Mucosa of rectum (tissue), 2 donors: Measurements from ENCODE around the gene PRPH.
A peak's percentile ranks its signal among the peaks of the same experiment; 100 is the strongest.

ENCODE experiments used
- H3K27ac ChIP-seq, 2 donors: one replicate each; pipeline ENCODE4 v1.7.0; 2013; ENCODE audit warnings: inconsistent platforms in 2 of 2, low read depth in 2 of 2, low read length in 2 of 2
- H3K27me3 ChIP-seq, 2 donors: one replicate each; pipeline ENCODE4 v1.7.0; 2013; ENCODE audit warnings: low read length in 2 of 2; ENCODE audit not compliant: control insufficient read depth in 2 of 2, insufficient read depth in 2 of 2
- H3K36me3 ChIP-seq, 2 donors: one replicate each; pipeline ENCODE4 v1.7.0; 2013; ENCODE audit warnings: low read length in 2 of 2; ENCODE audit not compliant: control insufficient read depth in 2 of 2, insufficient read depth in 2 of 2
- H3K4me1 ChIP-seq, 2 donors: one replicate each; pipeline ENCODE4 v1.7.0; 2013; ENCODE audit warnings: low read length in 2 of 2, mild to moderate bottlenecking in 1 of 2; ENCODE audit not compliant: control insufficient read depth in 2 of 2, insufficient read depth in 2 of 2
- H3K4me3 ChIP-seq, 2 donors: one replicate each; pipeline ENCODE4 v1.7.0; 2013; ENCODE audit warnings: low read length in 2 of 2
- H3K9ac ChIP-seq, 2 donors: one replicate each; pipeline ENCODE4 v1.7.0; 2013; ENCODE audit warnings: low read length in 2 of 2, low read depth in 1 of 2, mild to moderate bottlenecking in 1 of 2
- H3K9me3 ChIP-seq, 2 donors: one replicate each; pipeline ENCODE4 v1.7.0; 2013; ENCODE audit warnings: low read length in 2 of 2; ENCODE audit not compliant: control insufficient read depth in 2 of 2
- donor health status: healthy.
- donor health status: Normal muscosa, but diverticular disease.

PRPH gene

DNA sequence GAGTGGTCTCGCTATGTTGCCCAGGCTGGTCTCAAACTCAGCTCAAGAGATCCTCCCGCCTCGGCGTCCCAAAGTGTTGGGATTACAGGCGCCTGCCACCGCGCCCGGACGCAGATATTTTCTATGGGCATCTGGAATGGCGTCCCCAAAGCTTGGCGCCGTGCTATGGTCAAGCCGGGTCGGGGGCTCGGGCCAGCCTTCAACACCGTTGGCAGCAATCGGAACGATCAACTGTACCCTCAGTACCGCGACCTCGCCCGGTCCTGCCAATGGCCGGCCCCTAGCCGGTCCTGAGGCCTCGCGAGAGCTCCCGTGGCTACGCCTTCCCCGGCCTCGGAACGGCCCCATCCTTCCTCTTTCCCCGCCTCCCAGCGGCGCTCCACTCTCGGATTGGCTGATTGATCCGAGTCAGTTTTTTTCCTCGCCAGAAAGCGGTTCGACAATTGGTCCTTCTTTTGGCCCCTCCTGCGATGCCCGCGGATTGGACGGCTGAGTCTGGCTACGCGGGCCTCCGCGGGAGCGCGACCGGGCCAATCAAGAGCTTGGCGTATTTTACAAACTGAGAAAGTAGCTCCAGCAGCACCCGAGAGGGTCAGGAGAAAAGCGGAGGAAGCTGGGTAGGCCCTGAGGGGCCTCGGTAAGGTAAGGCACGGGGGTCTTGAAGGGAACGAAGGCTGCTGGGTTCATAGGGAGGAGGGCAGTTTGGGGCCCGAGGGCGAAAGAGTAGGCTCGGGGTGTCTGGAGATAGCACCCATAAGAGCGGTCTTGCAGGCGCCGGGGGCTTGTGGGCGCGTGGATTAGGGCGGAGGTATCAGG lies 28.0 kb downstream of the PRPH start, which contains the start of gene TROAP:
TROAP (plus strand) TSS at position 548 of the 816 bp plus-strand sequence. CDS start 354 bp downstream, outside the sequence.
- Histone ChIP-seq H3K4me3 (peak within 1 kb of the TSS; percentile 79 to 87), H3K9me3 (no peaks in the 10 kb centered on the region), H3K36me3 (peaks cover 0 to 3% of the 10 kb centered on the region in 2 donors), H3K9ac (peak within 1 kb of the TSS; percentile 48 to 83), H3K4me1 (peaks cover 12 to 13% of the 10 kb centered on the region in 2 donors), H3K27ac (peak within 1 kb of the TSS in 1 of 2 donors; percentile 10), H3K27me3 (no peaks in the 10 kb centered on the region)

DNA sequence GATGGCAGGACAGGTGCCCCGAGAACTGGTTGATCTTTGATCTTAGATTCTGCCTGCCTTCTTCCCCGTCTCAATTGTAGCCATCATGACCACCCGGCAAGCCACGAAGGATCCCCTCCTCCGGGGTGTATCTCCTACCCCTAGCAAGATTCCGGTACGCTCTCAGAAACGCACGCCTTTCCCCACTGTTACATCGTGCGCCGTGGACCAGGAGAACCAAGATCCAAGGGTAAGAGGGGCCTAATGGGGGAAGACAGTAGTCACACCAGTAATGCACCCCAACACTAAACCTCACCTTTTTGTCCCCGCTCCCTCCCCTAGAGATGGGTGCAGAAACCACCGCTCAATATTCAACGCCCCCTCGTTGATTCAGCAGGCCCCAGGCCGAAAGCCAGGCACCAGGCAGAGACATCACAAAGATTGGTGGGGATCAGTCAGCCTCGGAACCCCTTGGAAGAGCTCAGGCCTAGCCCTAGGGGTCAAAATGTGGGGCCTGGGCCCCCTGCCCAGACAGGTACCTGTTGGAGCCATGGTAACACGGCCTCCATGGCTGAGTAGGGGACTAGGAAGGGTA lies 28.7 kb downstream of the PRPH start:
- no peak overlapping the region for H3K27ac ChIP-seq
- H3K9me3 ChIP-seq = no peaks in the 10 kb centered on the region
- H3K4me3 ChIP-seq = peak overlapping the region; percentile 79 to 87
- H3K27me3 ChIP-seq = no peaks in the 10 kb centered on the region
- peaks cover 0 to 3% of the 10 kb centered on the region in 2 donors for H3K36me3 ChIP-seq
- H3K9ac ChIP-seq = peak overlapping the region; percentile 48 to 54
- H3K4me1 ChIP-seq = peaks cover 12 to 13% of the 10 kb centered on the region in 2 donors

DNA sequence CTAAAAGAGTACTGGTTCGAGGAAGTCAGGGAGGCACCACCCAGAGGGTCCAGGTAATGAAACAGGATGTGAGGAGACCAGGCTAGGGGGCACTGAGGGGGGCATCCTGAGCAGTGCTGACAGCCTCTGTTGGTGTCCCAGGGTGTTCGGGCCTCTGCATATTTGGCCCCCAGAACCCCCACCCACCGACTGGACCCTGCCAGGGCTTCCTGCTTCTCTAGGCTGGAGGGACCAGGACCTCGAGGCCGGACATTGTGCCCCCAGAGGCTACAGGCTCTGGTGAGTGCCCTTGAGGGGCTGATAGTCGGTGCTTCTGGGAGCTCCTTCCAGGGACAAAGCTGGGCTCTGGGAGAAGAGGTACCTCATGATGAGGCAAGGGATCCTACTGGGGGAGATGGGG lies 30.7 kb downstream of the PRPH start:
- no peak overlapping the region for H3K4me3 ChIP-seq
- peaks cover 12 to 13% of the 10 kb centered on the region in 2 donors for H3K4me1 ChIP-seq
- H3K27me3 ChIP-seq = no peaks in the 10 kb centered on the region
- peaks cover 0 to 3% of the 10 kb centered on the region in 2 donors for H3K36me3 ChIP-seq
- H3K9me3 ChIP-seq = no peaks in the 10 kb centered on the region
- H3K9ac ChIP-seq = no peak overlapping the region
- H3K27ac ChIP-seq = no peak overlapping the region

DNA sequence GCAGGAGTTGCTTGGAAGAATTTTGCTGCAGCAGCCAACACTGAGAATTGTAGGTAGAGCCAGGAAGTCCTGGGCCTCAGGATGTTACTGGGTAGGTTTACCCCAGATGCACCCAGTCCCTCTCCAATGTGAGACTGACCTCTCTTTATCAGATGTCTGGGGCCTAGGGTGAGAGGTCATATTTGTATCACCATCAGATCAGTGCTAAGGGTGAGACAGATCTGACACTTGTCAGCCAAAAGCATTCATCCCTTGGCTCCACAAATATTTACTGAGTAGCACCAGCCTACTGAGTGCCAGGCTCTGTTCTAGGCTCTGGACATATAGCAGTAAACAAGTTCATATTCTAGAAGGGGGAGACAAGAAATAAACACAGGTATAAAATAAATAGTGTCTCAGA lies 32.4 kb downstream of the PRPH start:
- Histone ChIP-seq H3K27ac (no peak overlapping the region), H3K9me3 (no peaks in the 10 kb centered on the region), H3K36me3 (peaks cover 0 to 3% of the 10 kb centered on the region in 2 donors), H3K9ac (no peak overlapping the region), H3K4me3 (no peak overlapping the region), H3K27me3 (no peaks in the 10 kb centered on the region), H3K4me1 (peaks cover 16 to 20% of the 10 kb centered on the region in 2 donors)

DNA sequence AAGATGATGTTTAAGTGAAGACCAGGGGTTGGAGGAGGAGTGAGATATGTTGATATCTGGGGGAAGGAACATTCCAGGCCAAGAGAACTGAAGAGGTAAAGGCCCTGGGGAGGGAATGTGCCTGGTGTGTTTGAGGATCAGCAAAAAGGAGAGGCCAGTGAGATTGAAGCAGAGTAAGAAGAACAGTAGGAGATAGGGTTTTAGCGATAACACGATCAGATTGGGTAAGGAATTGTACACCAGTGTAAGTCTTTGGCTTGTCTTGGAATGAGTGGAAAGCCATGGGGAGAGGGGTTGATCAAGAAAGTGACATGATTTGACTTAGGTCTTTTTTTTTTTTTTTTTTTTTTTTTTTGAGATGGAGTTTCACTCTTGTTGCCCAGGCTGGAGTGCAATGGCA lies 32.9 kb downstream of the PRPH start:
- Histone ChIP-seq H3K4me3 (no peak overlapping the region), H3K36me3 (peaks cover 0 to 3% of the 10 kb centered on the region in 2 donors), H3K27me3 (no peaks in the 10 kb centered on the region), H3K27ac (no peak overlapping the region), H3K9me3 (no peaks in the 10 kb centered on the region), H3K9ac (no peak overlapping the region), H3K4me1 (peaks cover 16 to 20% of the 10 kb centered on the region in 2 donors)

DNA sequence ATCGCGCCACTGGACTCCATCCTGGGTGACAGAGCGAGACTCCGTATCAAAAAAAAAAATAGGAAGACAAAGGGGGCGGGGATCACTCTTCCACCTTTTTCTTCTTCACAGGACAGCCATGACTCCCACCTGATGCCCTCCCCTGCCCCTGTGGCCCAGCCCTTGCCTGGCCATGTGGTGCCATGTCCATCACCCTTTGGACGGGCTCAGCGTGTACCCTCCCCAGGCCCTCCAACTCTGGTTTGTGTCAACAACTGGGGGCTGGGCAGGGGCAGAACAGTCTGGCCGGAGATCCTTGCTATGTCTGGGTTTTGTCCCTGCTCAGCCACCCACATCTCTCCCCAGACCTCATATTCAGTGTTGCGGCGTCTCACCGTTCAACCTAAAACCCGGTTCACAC lies 33.9 kb downstream of the PRPH start:
- H3K9me3 ChIP-seq = no peaks in the 10 kb centered on the region
- peaks cover 9 to 13% of the 10 kb centered on the region in 2 donors for H3K4me1 ChIP-seq
- H3K36me3 ChIP-seq = peaks cover 0 to 3% of the 10 kb centered on the region in 2 donors
- H3K9ac ChIP-seq = no peak overlapping the region
- H3K27ac ChIP-seq = no peak overlapping the region
- H3K27me3 ChIP-seq = no peaks in the 10 kb centered on the region
- no peak overlapping the region for H3K4me3 ChIP-seq

DNA sequence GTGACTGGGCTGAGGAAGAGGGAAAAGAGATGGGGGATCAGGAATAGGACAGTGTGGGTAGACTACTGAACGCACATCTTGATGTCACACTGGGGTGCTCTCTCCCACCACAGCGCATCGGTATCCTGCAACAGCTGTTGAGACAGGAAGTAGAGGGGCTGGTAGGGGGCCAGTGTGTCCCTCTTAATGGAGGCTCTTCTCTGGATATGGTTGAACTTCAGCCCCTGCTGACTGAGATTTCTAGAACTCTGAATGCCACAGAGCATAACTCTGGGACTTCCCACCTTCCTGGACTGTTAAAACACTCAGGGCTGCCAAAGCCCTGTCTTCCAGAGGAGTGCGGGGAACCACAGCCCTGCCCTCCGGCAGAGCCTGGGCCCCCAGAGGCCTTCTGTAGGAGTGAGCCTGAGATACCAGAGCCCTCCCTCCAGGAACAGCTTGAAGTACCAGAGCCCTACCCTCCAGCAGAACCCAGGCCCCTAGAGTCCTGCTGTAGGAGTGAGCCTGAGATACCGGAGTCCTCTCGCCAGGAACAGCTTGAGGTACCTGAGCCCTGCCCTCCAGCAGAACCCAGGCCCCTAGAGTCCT lies 35.2 kb downstream of the PRPH start:
- H3K27ac ChIP-seq = no peak overlapping the region
- H3K27me3 ChIP-seq = peaks cover 7 to 10% of the 10 kb centered on the region in 2 donors
- H3K36me3 ChIP-seq = peaks cover 0 to 3% of the 10 kb centered on the region in 2 donors
- H3K4me1 ChIP-seq = peaks cover 8 to 12% of the 10 kb centered on the region in 2 donors
- H3K9ac ChIP-seq = no peak overlapping the region
- no peaks in the 10 kb centered on the region for H3K9me3 ChIP-seq
- H3K4me3 ChIP-seq = no peak overlapping the region

DNA sequence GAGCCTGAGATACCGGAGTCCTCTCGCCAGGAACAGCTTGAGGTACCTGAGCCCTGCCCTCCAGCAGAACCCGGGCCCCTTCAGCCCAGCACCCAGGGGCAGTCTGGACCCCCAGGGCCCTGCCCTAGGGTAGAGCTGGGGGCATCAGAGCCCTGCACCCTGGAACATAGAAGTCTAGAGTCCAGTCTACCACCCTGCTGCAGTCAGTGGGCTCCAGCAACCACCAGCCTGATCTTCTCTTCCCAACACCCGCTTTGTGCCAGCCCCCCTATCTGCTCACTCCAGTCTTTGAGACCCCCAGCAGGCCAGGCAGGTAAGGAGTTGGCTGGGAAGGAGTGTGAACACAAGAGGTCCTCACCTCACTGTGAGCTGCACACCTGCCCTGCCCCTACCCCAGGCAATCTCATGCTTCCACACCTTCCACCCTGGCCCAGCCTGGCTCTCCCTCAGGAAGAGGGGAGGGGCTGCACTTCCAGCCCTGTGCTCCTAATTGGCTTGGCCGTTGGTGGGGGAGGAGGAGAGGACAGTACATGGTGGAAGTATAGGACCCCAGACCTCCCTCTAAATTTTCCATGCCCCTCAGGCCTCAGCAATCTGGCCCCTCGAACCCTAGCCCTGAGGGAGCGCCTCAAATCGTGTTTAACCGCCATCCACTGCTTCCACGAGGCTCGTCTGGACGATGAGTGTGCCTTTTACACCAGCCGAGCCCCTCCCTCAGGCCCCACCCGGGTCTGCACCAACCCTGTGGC lies 35.9 kb downstream of the PRPH start:
- Histone ChIP-seq H3K36me3 (peaks cover 0 to 3% of the 10 kb centered on the region in 2 donors), H3K9me3 (no peaks in the 10 kb centered on the region), H3K4me3 (no peak overlapping the region), H3K9ac (no peak overlapping the region), H3K4me1 (peaks cover 8 to 12% of the 10 kb centered on the region in 2 donors), H3K27me3 (peaks cover 13 to 17% of the 10 kb centered on the region in 2 donors), H3K27ac (no peak overlapping the region)

DNA sequence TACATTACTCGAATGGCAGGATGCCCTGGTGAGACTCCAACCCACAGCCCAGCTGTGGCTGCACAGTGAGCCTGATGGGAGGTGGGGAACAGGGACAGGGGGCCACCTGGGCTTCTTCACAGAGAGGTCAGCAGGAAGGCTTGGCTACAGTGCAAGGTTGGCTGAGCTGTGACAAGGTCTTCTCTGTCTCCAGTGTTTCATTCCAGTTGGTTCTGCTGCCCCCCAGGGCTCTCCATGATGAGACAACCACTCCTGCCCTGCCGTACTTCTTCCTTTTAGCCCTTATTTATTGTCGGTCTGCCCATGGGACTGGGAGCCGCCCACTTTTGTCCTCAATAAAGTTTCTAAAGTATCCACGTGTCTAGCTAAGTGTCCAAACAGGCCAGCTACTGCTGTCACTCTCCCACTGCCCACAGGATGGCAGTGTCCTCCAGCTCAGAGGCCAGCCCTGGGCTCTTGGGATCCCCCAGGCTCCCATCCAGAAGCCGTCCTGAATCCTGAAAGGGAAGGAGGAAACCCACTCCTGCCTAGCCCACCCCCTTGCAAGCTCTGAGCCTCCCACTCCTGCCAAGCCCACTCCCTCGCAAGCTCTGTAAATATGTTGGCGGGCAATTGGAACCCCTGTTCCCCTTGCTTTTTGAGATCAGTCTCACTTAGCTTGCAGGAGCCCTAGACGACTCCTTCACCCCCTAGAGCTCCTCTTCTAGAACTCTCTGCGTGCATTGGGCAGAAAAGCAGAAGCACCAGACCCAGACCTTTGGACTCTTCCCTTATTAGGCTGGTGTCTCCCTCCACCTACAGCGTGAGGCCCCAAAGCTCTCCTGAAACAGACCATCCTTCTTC lies 36.7 kb downstream of the PRPH start:
- peak overlapping the region in 1 of 2 donors; percentile 32 for H3K9ac ChIP-seq
- no peak overlapping the region for H3K27ac ChIP-seq
- peaks cover 0 to 3% of the 10 kb centered on the region in 2 donors for H3K36me3 ChIP-seq
- H3K4me3 ChIP-seq = no peak overlapping the region
- H3K4me1 ChIP-seq = peaks cover 9 to 14% of the 10 kb centered on the region in 2 donors
- H3K9me3 ChIP-seq = no peaks in the 10 kb centered on the region
- peaks cover 19 to 21% of the 10 kb centered on the region in 2 donors for H3K27me3 ChIP-seq
